DND-41 (cell line): ENCODE results near the gene VPS37B.

Experiments used
- CTCF ChIP-seq: IDR thresholded peaks from 2 replicates; pipeline ENCODE4 v1.5.1; 2012; ENCODE audit warnings: borderline replicate concordance, low read length, moderate library complexity, mild to moderate bottlenecking; ENCODE audit not compliant: poor library complexity, severe bottlenecking; ENCODE audit errors: extremely low read depth
- EZH2 ChIP-seq: IDR thresholded peaks from 3 replicates; pipeline ENCODE4 v1.6.1; 2012; ENCODE audit warnings: borderline replicate concordance, low read depth, mild to moderate bottlenecking, moderate library complexity, low read length, inconsistent platforms; ENCODE audit not compliant: severe bottlenecking

- TF ChIP-seq CTCF (no peak), EZH2 (no peak)
Measured at GRCh38 chr12:122868471-122869177, 27.3 kb downstream of the VPS37B start.
